PFSK-1 (cell line): ENCODE data around the gene MYH6.

Experiments used
- FOXP2 ChIP-seq: optimal IDR thresholded peaks from 2 replicates; pipeline ENCODE3; 2011; ENCODE audit warnings: borderline replicate concordance, control low read depth, inconsistent platforms; ENCODE audit not compliant: insufficient read depth; ENCODE audit errors: extremely low read length, extremely low read depth
- POLR2AphosphoS5 ChIP-seq: IDR thresholded peaks from 2 replicates; pipeline ENCODE4 v1.6.1; 2012; ENCODE audit warnings: low read depth, mild to moderate bottlenecking, control low read depth, low read length, moderate library complexity
- REST ChIP-seq, 2 experiments: IDR thresholded peaks; 2 replicates each; pipeline versions ENCODE4 v1.6.1 to v1.8.0; 2011 to 2012; ENCODE audit warnings: low read depth in 2 of 2, low read length in 2 of 2, control low read depth in 1 of 2, inconsistent platforms in 1 of 2, mild to moderate bottlenecking in 1 of 2, moderate library complexity in 1 of 2; ENCODE audit not compliant: insufficient read depth in 1 of 2
- SIN3A ChIP-seq: IDR thresholded peaks from 2 replicates; pipeline ENCODE4 v1.6.1; 2012; ENCODE audit warnings: mild to moderate bottlenecking, low read length, moderate library complexity, borderline replicate concordance; ENCODE audit not compliant: insufficient read depth
- TAF1 ChIP-seq: IDR thresholded peaks from 2 replicates; pipeline ENCODE4 v1.6.1; 2012; ENCODE audit warnings: low read length, control low read depth, borderline replicate concordance; ENCODE audit not compliant: insufficient read depth

The MYH6 gene

GRCh38 chr14:23403908-23404307 lies 4.2 kb downstream of the MYH6 start:
- TF ChIP-seq POLR2AphosphoS5 = no peak
- TF ChIP-seq TAF1 = no peak
- no peak for TF ChIP-seq REST (IDR thresholded peaks at IDR 0.05; ENCODE audit: insufficient read depth in 1 of 2, low read depth in 2 of 2, low read length in 2 of 2)
- no peak for TF ChIP-seq SIN3A
- no peak for TF ChIP-seq FOXP2

- TF ChIP-seq FOXP2 = no peak
- TF ChIP-seq REST (IDR thresholded peaks at IDR 0.05; ENCODE audit: insufficient read depth in 1 of 2, low read depth in 2 of 2, low read length in 2 of 2) = no peak
- TF ChIP-seq POLR2AphosphoS5 = no peak
- no peak for TF ChIP-seq TAF1
- TF ChIP-seq SIN3A = no peak
These were observed 5.0 kb downstream of the MYH6 start for GRCh38 chr14:23403139-23403438.

DNA sequence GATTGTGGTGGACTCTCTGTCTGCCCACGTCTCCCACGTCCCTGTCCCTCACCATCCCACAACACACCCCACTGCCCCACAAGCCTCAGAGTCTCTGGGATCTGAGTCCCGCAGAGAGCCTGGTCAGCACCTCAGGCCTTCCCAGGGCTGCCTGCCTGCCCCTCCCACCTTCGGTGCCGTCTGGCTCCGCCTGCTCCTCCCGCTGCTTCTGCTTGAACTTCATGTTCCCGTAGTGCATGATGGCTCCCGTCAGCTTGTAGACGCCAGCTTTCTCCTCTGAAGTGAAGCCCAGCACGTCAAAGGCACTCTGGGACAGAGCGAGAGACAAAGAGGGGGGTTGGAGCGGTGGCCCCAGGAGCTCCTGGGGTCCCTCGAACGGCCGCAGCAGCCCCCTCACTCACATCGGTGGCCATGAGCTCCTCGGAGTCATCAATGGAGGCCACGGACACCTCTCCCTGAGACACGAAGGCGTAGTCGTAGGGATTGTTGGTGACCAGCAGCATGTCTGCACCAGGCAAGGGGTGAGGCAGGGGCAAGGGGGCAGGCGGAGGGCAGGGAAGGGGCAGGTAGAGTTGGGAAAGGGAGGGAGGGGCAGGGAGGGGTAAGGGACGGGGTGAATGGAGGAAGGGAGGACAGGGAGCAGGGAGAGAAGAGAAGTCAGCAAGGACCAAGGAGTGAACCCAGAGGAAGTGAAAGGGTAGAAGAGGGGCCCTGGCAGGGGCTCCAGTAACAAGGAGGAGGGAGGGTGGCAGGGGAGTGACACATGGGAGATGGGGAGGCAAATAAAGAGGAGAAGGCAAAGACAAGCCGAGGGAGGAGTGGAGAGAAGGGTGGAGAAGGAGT lies 5.6 kb downstream of the MYH6 start:
- TF ChIP-seq POLR2AphosphoS5 = no peak
- TF ChIP-seq TAF1 = no peak
- no peak for TF ChIP-seq REST (IDR thresholded peaks at IDR 0.05; ENCODE audit: insufficient read depth in 1 of 2, low read depth in 2 of 2, low read length in 2 of 2)
- no peak for TF ChIP-seq FOXP2
- no peak for TF ChIP-seq SIN3A

GRCh38 chr14:23401291-23401690 lies 6.8 kb downstream of the MYH6 start:
- TF ChIP-seq TAF1 (no peak), REST (IDR thresholded peaks at IDR 0.05; ENCODE audit: insufficient read depth in 1 of 2, low read depth in 2 of 2, low read length in 2 of 2) (no peak), FOXP2 (no peak), SIN3A (no peak), POLR2AphosphoS5 (no peak)
